GM18907 (cell line): ENCODE measurements around the gene MAPK8.
"Not testable (repeated sequence)": the region's sequence is repeated elsewhere in the genome, so short reads cannot be mapped to it uniquely, and the experiment has no call there.

Experiments
- ATAC-seq: cut with Tn5 transposase; IDR thresholded peaks from one replicate; pipeline ENCODE4 v1.9.1; 2021; ENCODE audit warnings: mild to moderate bottlenecking, moderate library complexity; ENCODE audit not compliant: unreplicated experiment

The MAPK8 gene

DNA sequence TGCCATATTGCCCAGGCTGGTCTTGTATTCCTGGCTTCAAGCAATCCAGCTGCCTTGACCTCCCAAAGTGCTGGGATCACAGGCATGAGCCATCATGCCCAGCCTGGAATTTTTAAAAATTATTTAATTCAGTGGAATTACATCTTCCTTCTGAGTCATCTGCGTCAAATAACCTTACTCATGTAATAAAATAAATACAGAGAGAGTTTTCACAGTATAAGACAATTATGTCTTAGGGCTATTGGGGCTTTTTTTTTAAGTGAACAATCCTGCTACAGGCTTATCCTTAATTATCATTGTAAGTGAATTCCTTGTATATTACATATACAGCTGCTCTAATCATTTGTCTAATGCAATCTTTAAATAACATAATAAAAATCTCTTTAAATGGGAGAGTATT is 108.3 kb downstream of the MAPK8 start:
- no peak for ATAC-seq

GRCh38 chr10:48416584-48417232 is 110.2 kb downstream of the MAPK8 start:
- no peak for ATAC-seq

DNA sequence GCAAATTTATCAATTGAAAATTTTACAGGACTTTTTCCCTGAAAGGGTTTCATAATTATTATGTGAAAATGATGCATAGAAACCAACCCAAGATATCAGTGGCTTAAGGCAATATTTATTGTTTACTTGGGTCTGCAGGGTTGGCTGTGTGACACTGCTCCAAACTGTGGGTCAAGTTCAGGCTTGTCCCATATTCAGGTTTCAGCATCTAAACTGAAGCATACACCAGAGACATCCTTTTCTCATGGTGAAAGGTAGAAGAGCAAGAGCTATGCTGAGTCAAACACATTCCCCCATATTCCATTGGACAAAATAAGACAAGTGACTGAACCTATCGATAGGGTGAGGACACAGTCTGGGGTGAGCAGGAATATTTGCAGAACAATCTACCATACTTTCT is 110.9 kb downstream of the MAPK8 start:
- ATAC-seq = no peak

DNA sequence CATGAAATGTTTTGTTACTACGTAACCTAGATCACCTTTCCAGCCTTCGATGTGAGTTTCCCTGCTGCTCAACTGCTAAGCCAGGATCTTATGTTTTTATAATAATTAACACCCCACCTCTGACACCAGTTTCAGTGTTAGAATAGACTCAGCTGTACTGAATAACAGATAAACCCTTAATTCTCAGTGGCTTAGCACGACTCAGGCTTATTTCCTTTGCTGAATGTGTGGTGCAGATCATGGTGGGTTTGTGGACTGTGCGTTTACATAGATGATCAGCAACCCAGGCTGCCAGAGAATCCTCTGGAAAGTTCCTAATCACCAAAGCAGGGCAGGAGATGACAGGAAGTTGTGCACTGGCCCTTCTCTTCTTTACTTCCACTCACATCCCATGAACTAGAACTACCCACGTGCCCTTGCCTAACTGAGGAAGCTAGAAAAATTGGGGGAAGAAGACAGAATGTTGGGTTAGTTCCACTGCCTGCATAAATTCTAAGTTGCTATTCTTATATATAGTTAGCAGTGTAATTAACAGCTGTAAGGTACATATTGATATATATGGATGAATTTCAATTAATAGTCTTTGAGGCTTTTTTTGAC is 111.8 kb downstream of the MAPK8 start:
- ATAC-seq = no peak

GRCh38 chr10:48419714-48420113 is 113.2 kb downstream of the MAPK8 start:
- no peak for ATAC-seq

- not testable (repeated sequence) for ATAC-seq
These were observed 115.4 kb downstream of the MAPK8 start for GRCh38 chr10:48421862-48422261.

DNA sequence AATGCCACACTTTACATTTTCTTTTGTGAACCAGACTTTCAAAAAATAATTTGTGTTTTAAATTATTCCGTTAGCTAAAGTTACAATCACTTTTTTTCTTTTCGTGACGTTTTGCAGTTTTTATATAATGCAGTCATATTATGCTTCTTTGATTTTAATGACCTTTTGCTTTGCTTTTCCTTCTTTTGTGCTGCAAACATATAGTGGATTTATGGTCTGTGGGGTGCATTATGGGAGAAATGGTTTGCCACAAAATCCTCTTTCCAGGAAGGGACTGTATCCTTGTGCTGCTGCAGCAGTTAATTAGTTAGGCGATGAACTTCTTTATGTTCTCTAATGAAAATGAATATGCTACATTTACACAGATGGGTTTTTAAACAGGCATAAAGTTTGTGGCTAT is 117.4 kb downstream of the MAPK8 start:
- ATAC-seq = no peak

DNA sequence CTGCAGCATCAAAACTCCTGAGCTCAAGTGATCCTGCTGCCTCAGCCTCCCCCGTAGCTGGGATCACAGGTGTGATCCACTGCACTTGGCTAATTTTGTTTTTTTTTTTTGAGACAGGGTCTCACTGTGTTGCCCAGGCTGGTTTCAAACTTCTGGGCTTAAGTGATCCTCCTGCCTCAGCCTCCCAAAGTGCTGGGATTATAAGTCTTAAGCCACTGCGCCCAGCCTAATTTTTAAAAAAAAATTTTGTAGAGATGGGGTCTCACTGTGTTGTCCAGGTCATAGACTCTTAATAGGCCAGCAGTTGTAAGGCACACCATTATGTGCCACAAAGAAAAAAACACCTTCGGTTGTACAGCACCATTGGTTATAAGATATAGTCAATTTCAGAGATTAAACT is 122.4 kb downstream of the MAPK8 start:
- ATAC-seq = no peak

DNA sequence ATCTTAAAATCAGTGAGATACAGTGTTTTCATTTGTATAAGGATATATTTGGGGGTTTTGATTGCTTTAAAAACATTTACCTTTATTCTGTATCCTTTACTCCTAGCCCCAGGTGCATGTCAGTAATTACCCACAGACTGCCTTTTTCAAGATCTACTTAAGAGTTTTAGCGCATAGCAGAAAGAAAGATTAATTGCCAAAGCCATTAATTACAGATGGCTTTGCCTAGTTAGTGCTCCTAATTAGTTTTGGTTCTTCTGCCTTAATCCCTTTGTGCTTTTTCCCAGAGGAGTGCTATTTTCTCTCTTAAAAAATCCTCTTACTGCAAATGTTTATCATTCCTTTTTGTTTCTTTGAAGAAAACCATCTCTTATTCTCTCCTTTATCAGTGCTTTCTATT is 122.8 kb downstream of the MAPK8 start:
- ATAC-seq = no peak

- ATAC-seq = no peak
These were observed 124.0 kb downstream of the MAPK8 start for GRCh38 chr10:48430402-48430993.

DNA sequence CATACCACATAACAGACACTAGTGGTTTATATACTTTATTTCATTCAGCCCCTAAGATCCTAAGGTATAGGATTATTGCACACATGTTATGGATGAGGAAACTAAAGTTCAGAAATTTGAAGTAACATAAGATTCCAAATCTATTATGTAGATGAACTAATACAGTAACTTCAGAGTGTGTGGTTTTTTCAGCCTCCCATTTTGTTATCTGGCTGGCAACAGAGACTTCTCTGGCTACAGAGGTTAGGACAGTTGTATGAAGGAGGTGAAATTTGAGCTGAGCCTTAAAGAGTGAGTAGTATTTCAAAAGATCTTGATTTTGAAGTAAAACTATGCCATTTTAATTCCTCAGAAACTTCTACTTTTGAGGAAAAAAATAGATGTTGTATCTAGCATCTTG is 125.4 kb downstream of the MAPK8 start:
- no peak for ATAC-seq

DNA sequence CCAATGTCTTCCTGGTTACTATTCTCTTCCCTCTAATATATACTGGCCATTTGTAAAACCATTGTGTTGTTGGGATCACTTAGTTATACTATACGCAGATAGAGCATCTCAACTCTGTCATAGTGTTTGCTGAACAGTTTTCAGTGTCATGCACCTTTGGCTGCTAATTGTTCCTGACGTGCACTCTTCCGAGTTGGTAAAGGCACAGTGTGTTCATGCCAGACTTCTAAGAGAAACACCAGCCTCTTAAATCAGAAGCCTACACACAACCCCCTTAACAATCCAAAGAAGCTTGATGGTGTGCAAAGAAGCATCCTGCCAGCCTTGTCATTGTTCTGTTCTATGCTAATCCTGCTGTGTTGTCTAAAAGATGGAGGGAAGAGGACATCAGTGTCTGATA is 131.1 kb downstream of the MAPK8 start:
- ATAC-seq = no peak

GRCh38 chr10:48439031-48439430 is 132.6 kb downstream of the MAPK8 start:
- ATAC-seq = no peak

GRCh38 chr10:48439581-48440041 is 133.1 kb downstream of the MAPK8 start:
- no peak for ATAC-seq

GRCh38 chr10:48440771-48441170 is 134.3 kb downstream of the MAPK8 start:
- ATAC-seq = no peak

GRCh38 chr10:48442090-48442808 is 135.8 kb downstream of the MAPK8 start:
- no peak for ATAC-seq

DNA sequence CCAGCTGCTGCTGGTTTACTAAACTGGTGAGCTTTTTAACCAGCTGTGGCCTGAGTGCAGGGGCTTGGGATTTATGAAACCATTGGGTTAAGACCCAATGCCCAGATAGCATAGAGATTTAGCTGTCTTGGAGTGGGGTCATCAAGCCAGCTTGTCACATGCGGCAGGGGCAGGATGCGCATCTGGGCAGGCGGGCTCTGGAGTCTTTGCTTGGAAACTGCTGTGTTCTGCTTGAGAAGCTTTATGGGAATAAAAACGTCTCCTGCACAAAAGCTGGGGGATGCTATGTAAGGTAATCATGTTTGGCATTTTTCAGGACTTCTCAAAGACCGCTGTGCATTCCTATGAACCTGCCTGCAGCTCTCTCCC is 136.3 kb downstream of the MAPK8 start:
- ATAC-seq = no peak

- ATAC-seq = no peak
These were observed 137.8 kb downstream of the MAPK8 start for GRCh38 chr10:48444266-48444665.

GRCh38 chr10:48444861-48445841 is 138.7 kb downstream of the MAPK8 start:
- ATAC-seq = no peak

- ATAC-seq = no peak
These were observed 139.5 kb downstream of the MAPK8 start for GRCh38 chr10:48445932-48446331.

- no peak for ATAC-seq
These were observed 140.3 kb downstream of the MAPK8 start for GRCh38 chr10:48446785-48447184.
